Head of caudate nucleus (tissue), 42 donors: ENCODE measurements around the gene FN3KRP.
A peak's percentile ranks its signal among the peaks of the same experiment; 100 is the strongest.
"Not testable (repeated sequence)": the region's sequence is repeated elsewhere in the genome, so short reads cannot be mapped to it uniquely, and the experiment has no call there.

ENCODE experiments used
- DNase-seq, 42 donors: peaks; one replicate each; pipeline versions ENCODE4 v3.0.0 to v3.0.0-alpha.2; 2020 to 2021; ENCODE audit warnings: mixed read lengths in 7 of 42
- intact Hi-C: fragments of 100-400 bp; cut with DNase I; formaldehyde crosslinking; loops from one replicate; pipeline ENCODE4 v1.15.0; 2022

FN3KRP gene

GRCh38 chr17:82734987-82735866, 18.7 kb downstream of the FN3KRP start, which contains the start of gene FN3K:
TSS of gene FN3K (plus strand) at chr17:82735615. CDS start at chr17:82735637, 22 bp downstream.
- DNase-seq: peak; percentile 31 to 91 (median 80)

GRCh38 chr17:82736511-82737185, 20.1 kb downstream of the FN3KRP start:
- no peak for DNase-seq
- intact Hi-C loops: loop anchor here (2.0 kb wide), 1 partner anchor 38 kb away; the partner anchor contains the start of gene RAB40B

More at GRCh38 chr17:82734987-82735866, 18.7 kb downstream of the FN3KRP start, which contains the start of gene FN3K:
- intact Hi-C loops: no loop called here

- DNase-seq: peak; percentile 86 to 99 (median 96)
- intact Hi-C loops: loop anchor here (2.0 kb wide), 1 partner anchor 39 kb away; the partner anchor contains the start of gene RAB40B
Measured at GRCh38 chr17:82737967-82738877, 21.7 kb downstream of the FN3KRP start.

- intact Hi-C loops: no loop called here
- DNase-seq: no peak
Measured at GRCh38 chr17:82740906-82741759, 24.6 kb downstream of the FN3KRP start.

- no peak for DNase-seq
- intact Hi-C loops: no loop called here
Measured at GRCh38 chr17:82743344-82744219, 27.1 kb downstream of the FN3KRP start.

GRCh38 chr17:82744736-82745135, 28.2 kb downstream of the FN3KRP start:
- intact Hi-C loops: not testable (repeated sequence)

GRCh38 chr17:82745524-82745923, 29.0 kb downstream of the FN3KRP start:
- DNase-seq: no peak

More at GRCh38 chr17:82744736-82745135, 28.2 kb downstream of the FN3KRP start:
- DNase-seq: not testable (repeated sequence)

GRCh38 chr17:82748756-82749155, 32.2 kb downstream of the FN3KRP start:
- intact Hi-C loops: no loop called here
- DNase-seq: no peak

More at GRCh38 chr17:82745524-82745923, 29.0 kb downstream of the FN3KRP start:
- intact Hi-C loops: no loop called here

- DNase-seq: peak in 4 of 42 donors; percentile 6 to 46 (median 10)
Measured at GRCh38 chr17:82750241-82750908, 33.9 kb downstream of the FN3KRP start.

GRCh38 chr17:82751171-82751570, 34.7 kb downstream of the FN3KRP start:
- peak in 2 of 42 donors; percentile 18 to 46 for DNase-seq
- intact Hi-C loops: no loop called here

More at GRCh38 chr17:82750241-82750908, 33.9 kb downstream of the FN3KRP start:
- intact Hi-C loops: no loop called here

- peak; percentile 65 to 96 (median 87) for DNase-seq
- intact Hi-C loops: no loop called here
Measured at GRCh38 chr17:82751571-82752370, 35.3 kb downstream of the FN3KRP start, which contains the start of gene TBCD. TSS of gene TBCD (plus strand) at chr17:82752065. CDS start at chr17:82752194, 129 bp downstream.

- DNase-seq: peak in 5 of 42 donors; percentile 24 to 50 (median 42)
- intact Hi-C loops: no loop called here
Measured at GRCh38 chr17:82752371-82753200, 36.1 kb downstream of the FN3KRP start.

GRCh38 chr17:82753201-82753464, 36.6 kb downstream of the FN3KRP start:
- intact Hi-C loops: no loop called here
- DNase-seq: peak in 1 of 42 donors; percentile 28
